ENCODE data around the gene ENOX2. TPM values are rescaled to one million over a fixed set of nuclear protein-coding genes. Genes with fewer than 3 reads are reported as not detected.

ENOX2 gene
- total RNA-seq, 1 donor: 6.1 TPM

DNA sequence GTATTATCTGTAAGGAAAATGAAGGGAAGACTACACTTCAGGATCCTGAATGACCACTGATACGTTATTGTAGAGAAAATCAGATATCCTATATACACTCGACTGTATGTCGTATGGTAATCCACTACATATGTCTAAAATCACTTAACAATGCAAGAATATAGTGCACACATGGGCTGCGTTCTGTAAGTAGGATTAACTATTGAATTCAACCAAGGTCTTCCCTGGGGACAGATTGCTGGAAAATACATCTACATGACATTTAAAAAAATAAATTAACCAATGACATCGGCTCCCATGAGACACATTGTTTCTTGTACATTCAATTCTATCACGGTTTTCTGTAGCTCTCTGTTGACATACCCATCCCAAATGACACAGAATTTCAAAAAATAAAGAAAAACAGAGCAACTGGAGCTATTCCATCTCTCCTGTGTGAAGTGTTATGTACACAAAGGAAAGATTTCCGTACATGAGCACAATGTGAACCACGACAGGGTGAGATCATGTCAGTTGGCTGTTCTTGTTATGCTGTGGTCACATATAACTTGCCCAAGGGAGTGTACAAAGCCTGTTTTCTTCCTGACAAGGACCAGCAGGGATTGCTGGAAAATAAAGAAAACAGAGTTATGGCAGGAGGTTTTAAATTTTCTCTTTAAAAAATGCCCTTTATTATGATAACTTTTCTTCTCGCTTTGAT lies 6.1 kb downstream of the ENOX2 start:
- no peaks in the 10 kb centered on the region for H3K27me3 ChIP-seq (ENCODE audit: insufficient read depth, low read length)
- H3K9me3 ChIP-seq (ENCODE audit: low read depth, low read length): no peaks in the 10 kb centered on the region
- H3K4me1 ChIP-seq (ENCODE audit: insufficient read depth, low read length): peaks cover 2% of the 10 kb centered on the region
- H3K4me3 ChIP-seq (ENCODE audit: low read length): no peak overlapping the region

DNA sequence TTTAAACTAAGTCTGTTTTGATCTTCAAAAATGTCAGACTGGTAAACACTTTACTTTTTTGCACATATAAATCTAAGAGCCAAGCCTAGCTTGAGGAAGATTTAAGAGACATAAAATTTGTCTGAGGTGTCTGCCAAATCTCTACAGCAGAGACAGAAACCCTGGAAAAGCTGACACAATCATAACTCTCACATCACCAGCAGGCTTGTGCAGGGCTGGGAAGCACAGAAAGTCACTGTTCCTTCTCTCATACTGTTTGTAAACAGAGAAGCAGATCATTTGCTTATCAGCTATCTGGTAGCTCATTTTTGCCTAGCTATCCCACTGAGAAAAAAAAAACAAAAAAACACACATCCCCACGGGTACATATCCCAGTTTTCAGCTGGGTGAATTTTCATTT lies 7.0 kb downstream of the ENOX2 start:
- H3K4me1 ChIP-seq (ENCODE audit: insufficient read depth, low read length): no peaks in the 10 kb centered on the region
- no peaks in the 10 kb centered on the region for H3K9me3 ChIP-seq (ENCODE audit: low read depth, low read length)
- no peak overlapping the region for H3K4me3 ChIP-seq (ENCODE audit: low read length)
- H3K27me3 ChIP-seq (ENCODE audit: insufficient read depth, low read length): no peaks in the 10 kb centered on the region

DNA sequence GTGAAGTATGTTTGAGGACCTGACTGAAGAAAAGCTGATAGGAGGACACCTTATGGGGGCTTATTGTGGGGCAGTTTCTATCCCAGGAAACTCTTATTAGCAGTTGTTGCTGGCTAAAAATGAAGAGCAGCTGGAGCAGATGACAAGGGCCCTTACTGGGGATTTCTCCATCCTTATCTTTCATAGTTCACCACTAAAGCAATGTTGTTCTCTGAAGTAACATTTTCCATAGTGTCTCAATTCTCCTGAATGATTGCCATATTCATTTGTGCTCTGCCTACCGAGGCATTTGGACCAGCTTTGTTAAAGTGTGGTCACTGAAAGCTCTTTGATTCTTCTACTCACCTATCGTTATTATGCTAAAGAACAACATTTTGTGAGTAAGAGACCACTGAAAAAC lies 7.7 kb downstream of the ENOX2 start:
- no peaks in the 10 kb centered on the region for H3K9me3 ChIP-seq (ENCODE audit: low read depth, low read length)

DNA sequence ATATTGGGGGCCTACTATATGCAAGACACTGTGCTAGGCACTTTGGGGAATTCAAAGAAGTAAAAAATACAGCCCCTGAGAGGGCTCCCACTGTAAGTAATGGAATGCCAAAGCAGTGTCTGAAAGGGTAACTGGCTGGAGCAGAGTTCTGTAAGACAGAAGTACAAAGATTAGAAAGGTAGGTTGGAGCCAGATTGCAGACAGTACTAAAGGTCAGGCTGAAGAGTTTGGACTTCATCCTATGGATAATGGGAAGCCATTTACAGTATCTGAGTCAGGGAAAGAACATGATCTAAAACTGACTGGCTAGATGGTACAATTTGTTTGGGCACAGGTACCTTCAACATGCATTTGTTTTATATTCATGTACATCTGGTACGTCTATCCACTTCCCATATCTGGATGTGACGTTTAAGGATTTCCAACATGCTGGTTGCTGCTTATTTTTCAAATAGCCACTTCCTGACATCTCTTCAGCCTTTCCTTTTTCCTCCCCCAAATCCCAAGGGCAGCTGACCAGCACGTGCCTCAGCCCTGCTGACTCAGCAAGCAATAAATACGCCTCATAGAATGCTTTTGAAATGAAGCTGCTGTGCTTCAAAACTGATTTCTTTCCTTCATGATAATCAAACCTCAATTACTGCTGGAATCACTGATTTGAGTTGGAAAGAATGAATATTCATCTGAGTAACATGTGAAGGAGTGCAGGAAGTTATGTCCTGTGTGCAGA lies 9.5 kb downstream of the ENOX2 start:
- no peaks in the 10 kb centered on the region for H3K27me3 ChIP-seq (ENCODE audit: insufficient read depth, low read length)
- H3K9me3 ChIP-seq (ENCODE audit: low read depth, low read length): no peaks in the 10 kb centered on the region
- no peak overlapping the region for H3K4me3 ChIP-seq (ENCODE audit: low read length)
- no peaks in the 10 kb centered on the region for H3K4me1 ChIP-seq (ENCODE audit: insufficient read depth, low read length)

More for the DNA sequence above, 7.7 kb downstream of the ENOX2 start:
- H3K27me3 ChIP-seq (ENCODE audit: insufficient read depth, low read length): no peaks in the 10 kb centered on the region
- no peak overlapping the region for H3K4me3 ChIP-seq (ENCODE audit: low read length)
- H3K4me1 ChIP-seq (ENCODE audit: insufficient read depth, low read length): no peaks in the 10 kb centered on the region

DNA sequence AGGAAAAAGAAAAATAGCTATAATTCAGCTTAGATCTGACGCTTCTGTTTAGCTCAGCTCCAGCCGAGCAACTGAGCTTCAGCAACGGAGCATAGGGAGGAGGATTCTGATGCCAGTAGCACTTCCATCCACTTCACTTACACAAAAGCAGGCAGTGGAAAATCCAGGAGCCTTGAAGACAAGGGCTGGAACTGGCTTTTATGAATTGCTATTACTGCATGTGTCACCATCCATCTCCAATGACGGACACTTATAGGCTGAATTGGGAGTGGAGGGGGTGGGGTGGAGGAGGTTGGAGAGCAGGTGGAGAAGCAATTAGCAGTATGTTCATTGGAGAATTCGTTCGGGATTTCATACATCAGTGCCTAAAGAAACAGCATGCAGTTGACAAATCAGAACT lies 15.6 kb downstream of the ENOX2 start:
- Histone ChIP-seq H3K27me3 (ENCODE audit: insufficient read depth, low read length) (no peaks in the 10 kb centered on the region), H3K9me3 (ENCODE audit: low read depth, low read length) (no peaks in the 10 kb centered on the region), H3K4me1 (ENCODE audit: insufficient read depth, low read length) (no peaks in the 10 kb centered on the region), H3K4me3 (ENCODE audit: low read length) (no peak overlapping the region)

DNA sequence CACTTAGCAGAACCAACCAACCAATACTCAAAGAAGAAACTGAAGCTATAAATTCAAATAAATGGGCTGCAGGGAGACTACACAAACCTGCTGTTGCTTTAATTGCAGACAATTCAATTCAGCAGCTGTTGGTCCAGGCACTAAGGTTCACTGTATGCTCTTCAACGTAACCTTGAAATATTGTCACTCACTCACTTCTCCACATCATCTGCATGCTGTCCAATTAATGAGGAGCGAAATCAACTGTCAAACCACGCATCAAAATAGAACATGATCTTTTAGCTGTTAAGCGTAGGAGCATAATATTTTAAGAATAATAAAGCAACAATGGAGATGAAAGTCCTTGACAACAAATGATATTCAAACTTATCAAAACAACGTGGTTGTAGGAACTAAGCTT lies 17.0 kb downstream of the ENOX2 start:
- Histone ChIP-seq H3K4me1 (ENCODE audit: insufficient read depth, low read length) (no peaks in the 10 kb centered on the region), H3K27me3 (ENCODE audit: insufficient read depth, low read length) (no peaks in the 10 kb centered on the region), H3K9me3 (ENCODE audit: low read depth, low read length) (no peaks in the 10 kb centered on the region), H3K4me3 (ENCODE audit: low read length) (no peak overlapping the region)

DNA sequence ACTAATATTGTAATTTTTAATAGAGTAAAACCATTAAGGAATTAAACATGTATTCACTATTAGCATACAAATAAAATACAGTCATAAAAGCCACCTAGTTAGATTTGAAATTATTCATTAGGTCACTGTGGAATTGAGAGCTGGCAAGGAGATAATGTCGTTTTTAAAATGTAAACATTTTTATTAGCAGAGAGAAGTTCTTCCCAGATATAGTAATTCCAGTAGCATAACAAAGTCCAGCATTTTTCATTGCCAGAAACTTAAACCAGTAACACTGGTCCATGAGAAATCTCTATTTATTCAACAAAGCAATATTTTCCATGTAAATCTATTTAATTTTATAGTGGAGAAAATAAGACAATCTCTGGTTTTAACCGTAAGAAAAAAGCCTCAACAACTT lies 17.5 kb downstream of the ENOX2 start:
- Histone ChIP-seq H3K4me1 (ENCODE audit: insufficient read depth, low read length) (no peaks in the 10 kb centered on the region), H3K9me3 (ENCODE audit: low read depth, low read length) (no peaks in the 10 kb centered on the region), H3K27me3 (ENCODE audit: insufficient read depth, low read length) (no peaks in the 10 kb centered on the region), H3K4me3 (ENCODE audit: low read length) (no peak overlapping the region)

DNA sequence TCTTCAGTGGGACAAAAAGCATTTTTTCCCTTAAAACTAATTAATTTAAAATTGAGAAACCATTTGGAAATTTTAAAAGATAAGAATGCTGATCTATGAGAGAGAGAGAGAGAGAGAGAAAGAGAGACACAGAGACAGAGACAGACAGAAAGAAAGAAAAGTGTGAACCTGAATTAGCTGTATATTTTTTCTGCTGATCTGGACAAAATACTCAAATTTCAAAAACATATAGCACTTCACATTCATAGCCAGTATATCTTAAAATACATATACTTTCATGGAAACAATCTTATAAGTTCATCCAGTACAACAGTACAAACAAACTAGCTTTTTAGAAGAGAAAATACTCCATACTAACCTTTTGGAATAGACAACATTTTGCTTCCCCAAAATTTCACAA lies 18.4 kb downstream of the ENOX2 start:
- no peaks in the 10 kb centered on the region for H3K9me3 ChIP-seq (ENCODE audit: low read depth, low read length)
- H3K27me3 ChIP-seq (ENCODE audit: insufficient read depth, low read length): no peaks in the 10 kb centered on the region
- no peaks in the 10 kb centered on the region for H3K4me1 ChIP-seq (ENCODE audit: insufficient read depth, low read length)
- no peak overlapping the region for H3K4me3 ChIP-seq (ENCODE audit: low read length)

DNA sequence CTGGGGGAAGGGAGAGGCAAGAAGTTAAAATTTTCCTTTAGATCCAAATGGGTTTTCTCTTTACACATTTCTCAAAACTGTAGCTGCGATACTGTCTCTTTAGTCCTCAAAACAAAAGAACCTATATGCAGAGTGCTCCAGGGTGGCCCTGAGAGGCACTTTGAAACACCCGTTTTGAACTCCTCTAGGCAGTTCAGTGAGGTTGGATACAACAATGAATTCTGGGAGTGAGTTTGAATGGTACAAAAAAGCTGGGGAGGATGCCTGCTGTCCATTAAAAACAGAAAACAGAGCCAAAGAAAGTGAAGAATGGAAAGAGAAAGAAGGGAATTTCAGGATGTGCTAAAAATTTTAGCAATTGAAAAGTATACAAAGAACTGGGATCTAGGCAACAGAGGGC lies 23.1 kb downstream of the ENOX2 start:
- H3K27me3 ChIP-seq (ENCODE audit: insufficient read depth, low read length): no peaks in the 10 kb centered on the region
- H3K4me1 ChIP-seq (ENCODE audit: insufficient read depth, low read length): no peaks in the 10 kb centered on the region
- no peaks in the 10 kb centered on the region for H3K9me3 ChIP-seq (ENCODE audit: low read depth, low read length)
- no peak overlapping the region for H3K4me3 ChIP-seq (ENCODE audit: low read length)

DNA sequence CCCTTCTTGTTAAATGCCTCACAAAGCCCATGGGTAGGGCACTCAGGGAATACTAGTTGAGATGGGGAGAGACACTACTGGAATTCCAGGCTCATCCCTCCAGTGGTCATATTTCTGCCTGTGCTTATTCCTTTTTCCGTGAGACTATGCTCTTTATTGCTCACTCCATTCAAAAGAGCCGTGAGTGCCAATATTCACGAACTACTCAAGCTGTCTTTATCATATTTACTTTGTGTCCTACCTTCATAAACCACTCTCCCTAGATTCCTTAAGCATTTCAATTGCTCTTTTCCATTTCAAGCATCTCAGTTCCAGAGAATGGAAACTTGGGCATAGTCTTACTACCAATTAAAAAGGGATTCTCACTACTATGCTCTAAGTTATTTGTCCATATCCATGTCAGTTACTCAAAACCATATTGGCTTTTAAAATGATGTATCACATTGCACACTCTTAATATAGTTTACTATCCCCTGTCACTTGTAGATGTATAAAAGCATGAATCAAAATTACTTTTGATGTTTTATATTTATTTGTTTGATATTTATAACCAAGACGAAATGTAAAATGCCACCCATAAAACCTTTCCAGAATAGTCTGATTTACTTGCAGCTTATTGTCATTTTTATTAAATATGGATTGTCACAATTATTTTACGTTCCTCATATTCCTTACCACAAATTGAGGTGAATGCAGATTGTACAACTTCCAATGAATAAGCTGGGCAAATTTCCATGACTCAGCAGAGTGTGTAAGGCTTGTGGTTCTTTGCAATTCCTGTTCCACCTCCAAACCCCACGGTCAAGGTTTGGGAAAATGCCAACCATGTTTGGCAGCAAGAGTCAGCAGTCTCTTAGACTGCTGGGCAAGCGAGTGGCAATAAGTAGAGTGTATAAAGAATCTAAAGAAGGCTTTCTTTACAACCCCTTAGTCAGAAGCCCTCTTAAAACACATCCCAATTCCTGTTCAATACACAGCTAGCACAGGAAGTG lies 24.4 kb downstream of the ENOX2 start:
- H3K4me1 ChIP-seq (ENCODE audit: insufficient read depth, low read length): no peaks in the 10 kb centered on the region
- H3K4me3 ChIP-seq (ENCODE audit: low read length): no peak overlapping the region
- no peaks in the 10 kb centered on the region for H3K27me3 ChIP-seq (ENCODE audit: insufficient read depth, low read length)
- H3K9me3 ChIP-seq (ENCODE audit: low read depth, low read length): no peaks in the 10 kb centered on the region

DNA sequence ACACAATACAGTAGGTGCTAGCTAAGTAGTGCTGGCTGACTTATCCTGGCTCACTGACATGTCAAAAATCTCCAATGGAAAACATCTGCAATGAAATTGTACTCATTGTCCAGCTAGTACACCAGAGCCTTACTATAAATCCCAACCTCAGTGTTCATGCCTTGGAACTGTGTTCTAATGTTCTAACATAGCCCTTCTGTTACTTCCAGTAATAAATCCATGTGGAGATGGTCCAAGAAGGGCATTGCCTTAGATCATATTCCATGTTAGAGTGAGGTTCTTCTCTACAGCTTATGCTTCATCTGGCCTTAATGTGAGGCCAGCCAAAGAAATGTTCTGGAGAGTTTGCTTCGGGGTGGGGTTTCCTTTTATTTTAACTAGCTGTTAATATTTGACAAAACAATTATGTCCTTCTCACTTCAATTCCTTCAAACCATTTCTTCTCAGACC lies 25.1 kb downstream of the ENOX2 start:
- Histone ChIP-seq H3K27me3 (ENCODE audit: insufficient read depth, low read length) (no peaks in the 10 kb centered on the region), H3K4me1 (ENCODE audit: insufficient read depth, low read length) (no peaks in the 10 kb centered on the region), H3K9me3 (ENCODE audit: low read depth, low read length) (no peaks in the 10 kb centered on the region)

DNA sequence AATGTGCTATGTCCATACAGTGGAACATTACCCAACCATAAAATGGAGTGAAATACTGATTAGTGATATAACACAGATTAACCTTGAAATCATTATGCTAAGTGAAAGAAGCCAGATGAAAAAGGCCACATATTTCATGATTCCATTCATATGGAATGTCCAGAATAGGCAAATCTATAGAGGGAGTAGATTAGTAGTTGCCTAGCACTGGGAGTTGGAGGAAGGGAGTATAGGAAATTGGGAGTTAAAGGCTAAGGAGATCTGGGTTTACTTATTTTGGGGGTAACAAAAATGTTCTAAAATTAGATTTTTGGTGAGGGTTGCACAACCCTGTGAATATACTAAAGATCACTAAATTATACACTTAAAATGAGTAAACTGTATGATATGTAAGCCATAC lies 26.8 kb downstream of the ENOX2 start:
- Histone ChIP-seq H3K9me3 (ENCODE audit: low read depth, low read length) (no peaks in the 10 kb centered on the region), H3K4me3 (ENCODE audit: low read length) (no peak overlapping the region), H3K4me1 (ENCODE audit: insufficient read depth, low read length) (no peaks in the 10 kb centered on the region), H3K27me3 (ENCODE audit: insufficient read depth, low read length) (no peaks in the 10 kb centered on the region)

More for the DNA sequence above, 25.1 kb downstream of the ENOX2 start:
- H3K4me3 ChIP-seq (ENCODE audit: low read length): no peak overlapping the region

DNA sequence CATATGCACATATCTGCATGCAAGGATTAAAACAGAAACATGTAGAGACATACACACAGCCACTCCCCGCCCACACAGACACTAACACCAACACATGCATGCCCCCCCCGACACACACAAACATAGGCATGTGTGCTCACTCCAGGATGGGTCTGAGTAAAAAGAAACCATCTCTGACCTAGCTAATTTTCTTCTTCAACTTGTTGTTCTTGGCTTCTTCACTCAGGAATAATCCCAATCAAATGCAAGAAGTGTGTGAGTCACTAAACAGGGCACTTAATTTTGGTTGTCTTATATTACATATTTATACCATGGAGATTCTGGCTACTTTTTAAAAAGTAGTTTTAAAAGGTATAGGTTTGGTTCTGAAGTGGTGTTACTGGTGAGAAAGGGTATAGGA lies 28.3 kb downstream of the ENOX2 start:
- H3K27me3 ChIP-seq (ENCODE audit: insufficient read depth, low read length): no peaks in the 10 kb centered on the region
- no peaks in the 10 kb centered on the region for H3K4me1 ChIP-seq (ENCODE audit: insufficient read depth, low read length)
- H3K9me3 ChIP-seq (ENCODE audit: low read depth, low read length): no peaks in the 10 kb centered on the region
- H3K4me3 ChIP-seq (ENCODE audit: low read length): no peak overlapping the region

DNA sequence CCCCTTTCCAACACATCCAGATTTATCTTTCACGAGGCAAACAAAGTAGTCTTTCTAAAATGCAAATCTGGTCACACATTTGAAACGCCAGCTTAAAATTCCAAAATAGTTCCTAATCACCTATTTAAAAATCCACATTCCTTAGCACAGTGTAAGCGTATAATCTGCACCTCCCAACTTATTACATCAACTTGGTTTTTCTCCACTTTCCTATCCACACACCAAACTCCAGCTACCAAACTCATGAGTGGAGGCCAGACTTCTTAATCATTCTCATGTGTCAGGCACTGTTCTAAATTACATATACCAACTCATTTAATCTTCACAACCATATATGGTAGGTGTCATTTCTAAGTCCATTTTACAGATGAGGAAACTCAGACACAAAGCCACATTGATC lies 33.8 kb downstream of the ENOX2 start:
- Histone ChIP-seq H3K9me3 (ENCODE audit: low read depth, low read length) (no peaks in the 10 kb centered on the region), H3K4me1 (ENCODE audit: insufficient read depth, low read length) (no peaks in the 10 kb centered on the region), H3K27me3 (ENCODE audit: insufficient read depth, low read length) (no peaks in the 10 kb centered on the region), H3K4me3 (ENCODE audit: low read length) (no peak overlapping the region)

DNA sequence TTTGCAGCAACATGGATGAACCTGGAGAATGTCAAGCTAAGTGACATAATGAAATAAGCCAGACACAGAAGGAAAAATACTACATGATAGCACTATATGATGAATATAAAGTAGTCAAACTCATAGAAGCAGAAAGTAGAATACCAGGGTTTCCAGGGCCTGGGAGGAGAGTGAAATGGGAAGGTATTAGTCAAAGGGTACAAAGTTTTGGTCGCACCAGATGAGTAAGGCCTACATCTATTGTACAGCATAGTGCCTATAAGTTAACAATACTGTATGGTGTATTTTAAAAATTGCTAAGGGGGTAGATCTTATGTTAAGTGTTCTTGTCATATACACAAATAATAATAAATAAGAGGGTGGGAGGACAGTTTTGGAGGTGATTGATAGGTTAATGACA lies 41.5 kb downstream of the ENOX2 start:
- Histone ChIP-seq H3K4me1 (ENCODE audit: insufficient read depth, low read length) (no peaks in the 10 kb centered on the region), H3K4me3 (ENCODE audit: low read length) (no peak overlapping the region), H3K9me3 (ENCODE audit: low read depth, low read length) (no peaks in the 10 kb centered on the region), H3K27me3 (ENCODE audit: insufficient read depth, low read length) (no peaks in the 10 kb centered on the region)
